ENCODE measurements around the gene RHCE. TPM values are rescaled to one million over a fixed set of nuclear protein-coding genes. Genes with fewer than 3 reads are reported as not detected.
A peak's percentile ranks its signal among the peaks of the same experiment; 100 is the strongest.

The RHCE gene
- total and polyA plus RNA-seq, 9 of the 15 experiments (the other 6 are each of a cell fraction or from before 2014, with no cell fraction given): 5.4 to 31.5 (median 12.6) TPM

- TF ChIP-seq, protein P1, sequence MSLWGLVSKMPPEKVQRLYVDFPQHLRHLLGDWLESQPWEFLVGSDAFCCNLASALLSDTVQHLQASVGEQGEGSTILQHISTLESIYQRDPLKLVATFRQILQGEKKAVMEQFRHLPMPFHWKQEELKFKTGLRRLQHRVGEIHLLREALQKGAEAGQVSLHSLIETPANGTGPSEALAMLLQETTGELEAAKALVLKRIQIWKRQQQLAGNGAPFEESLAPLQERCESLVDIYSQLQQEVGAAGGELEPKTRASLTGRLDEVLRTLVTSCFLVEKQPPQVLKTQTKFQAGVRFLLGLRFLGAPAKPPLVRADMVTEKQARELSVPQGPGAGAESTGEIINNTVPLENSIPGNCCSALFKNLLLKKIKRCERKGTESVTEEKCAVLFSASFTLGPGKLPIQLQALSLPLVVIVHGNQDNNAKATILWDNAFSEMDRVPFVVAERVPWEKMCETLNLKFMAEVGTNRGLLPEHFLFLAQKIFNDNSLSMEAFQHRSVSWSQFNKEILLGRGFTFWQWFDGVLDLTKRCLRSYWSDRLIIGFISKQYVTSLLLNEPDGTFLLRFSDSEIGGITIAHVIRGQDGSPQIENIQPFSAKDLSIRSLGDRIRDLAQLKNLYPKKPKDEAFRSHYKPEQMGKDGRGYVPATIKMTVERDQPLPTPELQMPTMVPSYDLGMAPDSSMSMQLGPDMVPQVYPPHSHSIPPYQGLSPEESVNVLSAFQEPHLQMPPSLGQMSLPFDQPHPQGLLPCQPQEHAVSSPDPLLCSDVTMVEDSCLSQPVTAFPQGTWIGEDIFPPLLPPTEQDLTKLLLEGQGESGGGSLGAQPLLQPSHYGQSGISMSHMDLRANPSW (CRISPR knock-in tag; IDR thresholded peaks at IDR 0.05): peak; percentile 53
- TF ChIP-seq TEAD4 (IDR thresholded peaks at IDR 0.05; ENCODE audit: low read length) (peak; percentile 49; the same call in 1 of the 2 replicates), TEAD4 (CRISPR knock-in tag; IDR thresholded peaks at IDR 0.05; ENCODE audit: borderline replicate concordance) (no peak), TCF7 (IDR thresholded peaks at IDR 0.05; ENCODE audit: borderline replicate concordance) (no peak), TRIM25 (IDR thresholded peaks at IDR 0.05; ENCODE audit: borderline replicate concordance) (no peak), ZNF778 (CRISPR knock-in tag; IDR thresholded peaks at IDR 0.05) (no peak), MTA3 (IDR thresholded peaks at IDR 0.05; ENCODE audit: borderline replicate concordance) (peak; percentile 98), TARDBP (IDR thresholded peaks at IDR 0.05) (peak; percentile 73), HDAC8 (tag; IDR thresholded peaks at IDR 0.05) (no peak; the same call in 1 of the 2 replicates), HCFC1 (IDR thresholded peaks at IDR 0.05; ENCODE audit: low read depth, low read length) (no peak), CCAR2 (IDR thresholded peaks at IDR 0.05; ENCODE audit: low read depth, low read length) (no peak)
- TF ChIP-seq, protein P2, sequence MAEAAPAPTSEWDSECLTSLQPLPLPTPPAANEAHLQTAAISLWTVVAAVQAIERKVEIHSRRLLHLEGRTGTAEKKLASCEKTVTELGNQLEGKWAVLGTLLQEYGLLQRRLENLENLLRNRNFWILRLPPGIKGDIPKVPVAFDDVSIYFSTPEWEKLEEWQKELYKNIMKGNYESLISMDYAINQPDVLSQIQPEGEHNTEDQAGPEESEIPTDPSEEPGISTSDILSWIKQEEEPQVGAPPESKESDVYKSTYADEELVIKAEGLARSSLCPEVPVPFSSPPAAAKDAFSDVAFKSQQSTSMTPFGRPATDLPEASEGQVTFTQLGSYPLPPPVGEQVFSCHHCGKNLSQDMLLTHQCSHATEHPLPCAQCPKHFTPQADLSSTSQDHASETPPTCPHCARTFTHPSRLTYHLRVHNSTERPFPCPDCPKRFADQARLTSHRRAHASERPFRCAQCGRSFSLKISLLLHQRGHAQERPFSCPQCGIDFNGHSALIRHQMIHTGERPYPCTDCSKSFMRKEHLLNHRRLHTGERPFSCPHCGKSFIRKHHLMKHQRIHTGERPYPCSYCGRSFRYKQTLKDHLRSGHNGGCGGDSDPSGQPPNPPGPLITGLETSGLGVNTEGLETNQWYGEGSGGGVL (CRISPR knock-in tag; IDR thresholded peaks at IDR 0.05): no peak
- TF ChIP-seq, protein P3, sequence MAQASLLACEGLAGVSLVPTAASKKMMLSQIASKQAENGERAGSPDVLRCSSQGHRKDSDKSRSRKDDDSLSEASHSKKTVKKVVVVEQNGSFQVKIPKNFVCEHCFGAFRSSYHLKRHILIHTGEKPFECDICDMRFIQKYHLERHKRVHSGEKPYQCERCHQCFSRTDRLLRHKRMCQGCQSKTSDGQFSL (CRISPR knock-in tag; IDR thresholded peaks at IDR 0.05): 0 out of 2 replicates have a peak, but pooled peaks have one; percentile 59
- TF ChIP-seq, protein P3 (tag; IDR thresholded peaks at IDR 0.05): no peak
- TF ChIP-seq, protein P4, sequence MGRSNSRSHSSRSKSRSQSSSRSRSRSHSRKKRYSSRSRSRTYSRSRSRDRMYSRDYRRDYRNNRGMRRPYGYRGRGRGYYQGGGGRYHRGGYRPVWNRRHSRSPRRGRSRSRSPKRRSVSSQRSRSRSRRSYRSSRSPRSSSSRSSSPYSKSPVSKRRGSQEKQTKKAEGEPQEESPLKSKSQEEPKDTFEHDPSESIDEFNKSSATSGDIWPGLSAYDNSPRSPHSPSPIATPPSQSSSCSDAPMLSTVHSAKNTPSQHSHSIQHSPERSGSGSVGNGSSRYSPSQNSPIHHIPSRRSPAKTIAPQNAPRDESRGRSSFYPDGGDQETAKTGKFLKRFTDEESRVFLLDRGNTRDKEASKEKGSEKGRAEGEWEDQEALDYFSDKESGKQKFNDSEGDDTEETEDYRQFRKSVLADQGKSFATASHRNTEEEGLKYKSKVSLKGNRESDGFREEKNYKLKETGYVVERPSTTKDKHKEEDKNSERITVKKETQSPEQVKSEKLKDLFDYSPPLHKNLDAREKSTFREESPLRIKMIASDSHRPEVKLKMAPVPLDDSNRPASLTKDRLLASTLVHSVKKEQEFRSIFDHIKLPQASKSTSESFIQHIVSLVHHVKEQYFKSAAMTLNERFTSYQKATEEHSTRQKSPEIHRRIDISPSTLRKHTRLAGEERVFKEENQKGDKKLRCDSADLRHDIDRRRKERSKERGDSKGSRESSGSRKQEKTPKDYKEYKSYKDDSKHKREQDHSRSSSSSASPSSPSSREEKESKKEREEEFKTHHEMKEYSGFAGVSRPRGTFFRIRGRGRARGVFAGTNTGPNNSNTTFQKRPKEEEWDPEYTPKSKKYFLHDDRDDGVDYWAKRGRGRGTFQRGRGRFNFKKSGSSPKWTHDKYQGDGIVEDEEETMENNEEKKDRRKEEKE (IDR thresholded peaks at IDR 0.05; ENCODE audit: borderline replicate concordance in 1 of 2, control insufficient read depth in 1 of 2, low read depth in 2 of 2, low read length in 1 of 2): no peak; a peak in 1 of 4 replicates
Measured at GRCh38 chr1:25430073-25430966, 9.7 kb upstream of the RHCE start, which contains the start of gene MACO1 (continued).

All from K562 (cell line).